Gastrocnemius medialis (tissue), 4 donors: ENCODE results near the gene FYN.

Experiments
- POLR2A ChIP-seq, 2 donors: fragments of 450-650 bp; IDR thresholded peaks; one replicate each; pipeline ENCODE4 v1.6.1; 2017; ENCODE audit warnings: antibody characterized with exemption in 2 of 2, mild to moderate bottlenecking in 2 of 2, moderate library complexity in 2 of 2
- TF ChIP-seq, protein P1 (sequence below), 5 experiments: fragments of 450-650 bp in 3 of 5; fragments of 200-600 bp in 2 of 5; sonication (generic) in 2 of 5; IDR thresholded peaks in 4 of 5; conservative IDR thresholded peaks in 1 of 5; 1 replicate in 4 of 5; 2 replicates in 1 of 5; pipeline ENCODE4 v1.5.1; 2016 to 2019; ENCODE audit warnings: antibody characterized with exemption in 5 of 5, mild to moderate bottlenecking in 3 of 5, moderate library complexity in 3 of 5

DNA sequence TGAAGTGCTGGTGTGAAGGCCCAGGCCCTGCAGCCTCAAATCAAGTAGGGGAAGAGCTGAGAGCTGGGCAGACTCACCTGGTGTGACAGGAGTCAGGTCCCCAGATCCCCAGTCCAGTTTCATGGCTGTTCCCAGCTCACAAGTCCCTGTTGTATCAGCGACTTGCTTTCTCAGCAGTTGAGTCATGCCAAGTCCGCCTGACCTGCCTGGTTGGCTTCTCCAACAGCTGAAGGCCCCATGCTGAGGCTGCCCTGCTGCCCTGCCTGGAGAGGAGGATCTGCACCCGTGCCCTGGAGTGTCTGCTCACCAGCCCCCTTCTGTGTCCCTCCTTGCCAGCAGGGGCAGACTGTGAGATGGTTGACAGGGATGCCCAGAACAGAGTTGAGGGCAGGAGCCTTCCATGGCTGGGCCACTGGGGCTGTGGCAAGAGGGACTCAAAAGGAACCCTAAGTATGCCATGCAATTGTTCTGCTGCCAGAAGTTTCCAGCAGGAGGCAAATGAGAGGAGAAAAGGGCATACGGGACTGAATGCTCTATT is 228.3 kb downstream of the FYN start:
- TF ChIP-seq, protein P1, sequence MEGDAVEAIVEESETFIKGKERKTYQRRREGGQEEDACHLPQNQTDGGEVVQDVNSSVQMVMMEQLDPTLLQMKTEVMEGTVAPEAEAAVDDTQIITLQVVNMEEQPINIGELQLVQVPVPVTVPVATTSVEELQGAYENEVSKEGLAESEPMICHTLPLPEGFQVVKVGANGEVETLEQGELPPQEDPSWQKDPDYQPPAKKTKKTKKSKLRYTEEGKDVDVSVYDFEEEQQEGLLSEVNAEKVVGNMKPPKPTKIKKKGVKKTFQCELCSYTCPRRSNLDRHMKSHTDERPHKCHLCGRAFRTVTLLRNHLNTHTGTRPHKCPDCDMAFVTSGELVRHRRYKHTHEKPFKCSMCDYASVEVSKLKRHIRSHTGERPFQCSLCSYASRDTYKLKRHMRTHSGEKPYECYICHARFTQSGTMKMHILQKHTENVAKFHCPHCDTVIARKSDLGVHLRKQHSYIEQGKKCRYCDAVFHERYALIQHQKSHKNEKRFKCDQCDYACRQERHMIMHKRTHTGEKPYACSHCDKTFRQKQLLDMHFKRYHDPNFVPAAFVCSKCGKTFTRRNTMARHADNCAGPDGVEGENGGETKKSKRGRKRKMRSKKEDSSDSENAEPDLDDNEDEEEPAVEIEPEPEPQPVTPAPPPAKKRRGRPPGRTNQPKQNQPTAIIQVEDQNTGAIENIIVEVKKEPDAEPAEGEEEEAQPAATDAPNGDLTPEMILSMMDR (IDR thresholded peaks at IDR 0.05 in 4 of 5, conservative IDR thresholded peaks at IDR 0.05 in 1 of 5) = no peak
- no peak for TF ChIP-seq POLR2A (IDR thresholded peaks at IDR 0.05)
